ENCODE measurements around the gene INPP5F. TPM values are rescaled to one million over a fixed set of nuclear protein-coding genes. Genes with fewer than 3 reads are reported as not detected.
A peak's percentile ranks its signal among the peaks of the same experiment; 100 is the strongest.
"Not testable (repeated sequence)": the region's sequence is repeated elsewhere in the genome, so short reads cannot be mapped to it uniquely, and the experiment has no call there.

The INPP5F gene
- total RNA-seq, 1 experiment from 2014 or later = 18.5 TPM

DNA sequence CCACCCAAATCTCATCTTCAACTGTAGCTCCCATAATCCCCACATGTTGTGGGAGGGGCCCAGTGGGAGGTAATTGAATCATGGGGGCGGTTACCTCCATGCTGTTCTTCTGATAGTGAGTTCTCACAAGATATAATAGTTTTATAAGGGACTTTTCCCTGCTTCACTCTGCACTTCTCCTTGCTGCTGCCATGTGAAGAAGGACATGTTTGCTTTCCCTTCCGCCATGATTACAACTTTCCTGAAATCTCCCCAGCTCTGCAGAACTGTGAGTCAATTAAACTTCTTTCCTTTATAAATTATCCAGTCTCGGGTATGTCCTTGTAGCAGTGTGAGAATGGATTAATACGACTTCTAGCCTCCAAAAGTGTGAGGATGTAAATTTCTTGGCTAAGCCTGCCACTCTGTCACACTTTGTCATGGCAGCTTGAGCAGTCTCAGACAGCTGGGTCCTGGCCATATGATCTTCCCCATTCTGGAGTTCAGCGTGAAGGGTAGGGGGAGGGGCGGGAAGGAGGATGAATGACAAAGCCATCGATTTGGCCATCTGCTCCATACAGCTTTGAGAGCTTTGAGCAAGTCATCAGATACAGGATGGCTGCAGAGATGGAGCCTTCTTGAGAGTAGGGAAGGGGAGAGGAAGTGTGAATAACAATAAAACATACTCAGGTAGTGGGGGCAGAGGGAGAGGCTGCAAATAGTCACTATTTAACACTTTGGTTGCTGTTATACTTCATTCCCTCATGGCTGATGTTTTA, 19.1 kb upstream of the INPP5F start:
- DNase-seq (ENCODE audit: low read depth) = no peak

DNA sequence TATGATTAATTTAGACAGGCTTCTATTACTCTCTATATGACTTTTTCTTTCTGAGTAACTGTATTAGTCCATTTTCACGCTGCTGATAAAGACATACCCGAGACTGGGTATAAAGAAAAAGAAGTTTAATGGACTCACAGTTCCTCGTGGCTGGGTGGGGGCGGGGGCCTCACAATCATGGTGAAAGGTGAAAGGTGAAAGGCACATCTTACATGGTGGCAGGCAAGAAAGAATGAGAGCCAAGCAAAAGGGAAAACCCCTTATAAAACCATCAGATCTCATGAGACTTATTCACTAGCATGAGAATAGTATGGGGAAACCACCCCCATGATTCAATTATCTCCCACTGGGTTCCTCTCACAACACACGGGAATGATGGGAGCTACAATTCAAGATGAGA, 18.5 kb upstream of the INPP5F start:
- not testable (repeated sequence) for DNase-seq (ENCODE audit: low read depth)

GRCh38 chr10:119710935-119711334, 14.9 kb upstream of the INPP5F start:
- not testable (repeated sequence) for DNase-seq (ENCODE audit: low read depth)

- DNase-seq (ENCODE audit: low read depth) = no peak
Measured at GRCh38 chr10:119713744-119714483, 11.9 kb upstream of the INPP5F start.

DNA sequence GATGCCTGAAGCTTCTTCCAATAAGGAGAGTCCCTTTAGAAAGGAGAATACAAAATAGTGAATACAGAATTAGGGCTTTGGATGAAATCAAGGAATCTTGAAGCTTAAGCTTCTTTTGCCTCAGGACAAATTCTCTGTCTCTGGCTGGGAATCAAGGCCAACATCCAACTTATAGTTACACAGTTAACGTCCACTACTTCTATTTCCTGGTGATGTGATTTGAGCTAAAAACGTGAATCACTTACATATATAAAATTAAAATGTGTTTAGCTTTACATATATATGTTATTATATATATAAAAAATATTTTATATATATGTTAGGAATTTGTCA, 11.4 kb upstream of the INPP5F start:
- no peak for DNase-seq (ENCODE audit: low read depth)

GRCh38 chr10:119715628-119716505, 10.0 kb upstream of the INPP5F start:
- no peak for DNase-seq (ENCODE audit: low read depth)

GRCh38 chr10:119723161-119723560, 2.7 kb upstream of the INPP5F start:
- DNase-seq (ENCODE audit: low read depth) = no peak

DNA sequence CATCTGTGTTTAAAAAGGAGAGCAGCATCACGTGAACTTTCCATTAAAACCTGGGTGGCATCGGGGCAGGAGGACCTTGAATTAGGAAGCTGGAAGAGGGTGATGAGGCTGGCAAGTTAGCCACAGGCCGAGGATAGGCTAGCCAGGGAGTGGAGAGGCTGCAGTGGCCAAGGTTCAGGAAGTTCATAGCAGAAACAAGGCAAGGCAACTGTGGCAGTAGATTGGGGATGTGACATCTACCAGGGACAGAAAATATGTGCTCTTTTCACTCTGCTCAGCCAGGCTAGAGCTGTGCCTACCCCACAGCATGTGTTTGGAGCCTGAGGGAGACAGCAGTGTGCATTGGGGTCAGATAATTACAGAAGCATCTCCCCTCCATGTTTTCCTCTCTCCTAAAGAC, 2.2 kb upstream of the INPP5F start:
- no peak for DNase-seq (ENCODE audit: low read depth)

DNA sequence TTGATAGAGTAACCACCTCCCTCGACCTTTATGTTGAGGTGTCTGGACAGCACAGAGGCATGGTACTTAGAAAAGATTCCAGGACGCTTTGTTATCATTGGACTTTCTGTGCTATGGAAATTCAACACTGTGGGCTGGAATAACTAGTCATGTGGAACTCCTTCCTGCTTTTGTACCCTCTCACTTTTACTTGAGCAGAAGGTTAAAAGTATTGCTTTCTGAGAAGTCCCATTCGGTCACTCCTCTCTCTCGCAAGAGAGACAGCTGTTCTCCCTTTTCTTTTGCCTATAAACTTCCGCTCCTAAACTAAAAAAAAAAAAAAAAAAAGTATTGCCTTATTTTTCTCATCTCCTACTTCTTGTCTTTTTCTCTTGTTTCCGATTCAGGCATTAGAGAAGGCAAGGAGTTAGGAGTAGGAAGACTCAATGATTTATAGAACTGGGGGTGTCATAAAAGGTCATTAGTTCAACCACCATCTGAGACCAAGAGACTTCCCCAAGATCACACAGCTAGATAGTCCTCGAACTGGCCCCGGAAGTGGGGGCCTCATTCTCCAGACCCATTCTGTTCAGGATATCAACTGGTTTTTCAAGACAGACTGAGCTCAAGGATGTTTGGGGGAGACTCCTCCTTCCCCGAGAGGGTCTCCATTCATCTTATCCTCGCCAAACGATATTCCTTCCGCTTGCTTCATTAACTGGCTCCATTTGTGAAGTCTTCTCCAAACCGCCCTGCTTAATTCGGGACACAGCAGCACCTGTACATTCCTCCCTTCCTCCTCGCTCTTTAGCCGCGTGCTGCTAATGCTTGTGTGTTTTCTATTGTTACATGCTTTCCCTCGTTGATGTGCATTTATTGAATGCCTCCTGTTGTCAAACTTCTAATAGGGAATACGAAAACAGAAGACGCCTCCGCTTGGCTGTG, 995 bp upstream of the INPP5F start:
- DNase-seq (ENCODE audit: low read depth) = peak; percentile 75

GRCh38 chr10:119725517-119725827, 378 bp upstream of the INPP5F start:
- DNase-seq (ENCODE audit: low read depth) = no peak

DNA sequence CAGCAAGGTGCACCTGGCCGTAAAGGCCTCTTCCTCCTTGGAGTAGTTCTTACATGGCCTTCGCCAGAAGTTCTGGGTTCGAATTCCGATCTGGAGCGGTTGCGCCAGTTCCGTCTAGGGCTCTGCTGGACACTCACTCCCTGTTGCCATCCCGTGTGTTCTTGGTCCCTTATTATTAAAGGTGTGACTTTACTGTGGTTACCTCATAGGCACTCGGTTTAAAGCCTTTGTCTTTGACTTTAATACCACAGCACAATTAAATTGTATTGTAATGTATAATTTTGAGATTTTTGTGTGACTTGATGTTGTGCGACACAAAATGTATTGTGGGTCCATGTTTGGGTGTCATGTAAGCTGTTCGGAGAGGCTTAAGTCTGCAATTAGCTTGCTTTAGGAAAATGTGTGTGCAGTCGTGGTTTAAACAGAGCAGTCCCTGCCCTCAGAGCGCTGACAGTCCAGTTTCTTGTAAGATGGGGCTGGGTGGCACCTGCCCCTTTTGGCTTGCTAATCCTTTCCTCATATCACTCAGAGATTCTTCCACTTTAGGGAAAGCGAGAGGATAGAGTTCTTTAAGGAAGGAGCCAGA, 919 bp downstream of the INPP5F start:
- no peak for DNase-seq (ENCODE audit: low read depth)

- no peak for DNase-seq (ENCODE audit: low read depth)
Measured at GRCh38 chr10:119728172-119728800, 2.4 kb downstream of the INPP5F start.

GRCh38 chr10:119734396-119735332, 8.8 kb downstream of the INPP5F start:
- DNase-seq (ENCODE audit: low read depth) = peak; percentile 48

DNA sequence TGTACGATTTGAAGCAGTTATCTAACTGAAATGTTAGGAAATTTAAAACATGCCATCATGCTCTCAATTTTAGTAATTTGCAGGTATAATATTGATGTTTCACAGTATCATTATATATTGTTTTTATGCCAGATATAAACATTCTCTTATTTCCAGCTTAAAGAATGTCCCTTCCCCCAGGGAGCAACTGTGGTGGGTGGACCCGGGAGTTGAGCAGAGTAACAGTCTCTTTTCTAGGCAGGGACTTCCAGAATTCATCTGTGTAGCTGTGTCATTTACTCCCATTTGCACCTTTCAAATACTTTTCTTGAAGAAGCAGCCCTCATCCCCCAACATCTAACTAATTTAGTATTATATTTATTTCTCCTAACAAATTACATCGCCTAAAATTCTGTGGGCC, 9.6 kb downstream of the INPP5F start:
- no peak for DNase-seq (ENCODE audit: low read depth)

DNA sequence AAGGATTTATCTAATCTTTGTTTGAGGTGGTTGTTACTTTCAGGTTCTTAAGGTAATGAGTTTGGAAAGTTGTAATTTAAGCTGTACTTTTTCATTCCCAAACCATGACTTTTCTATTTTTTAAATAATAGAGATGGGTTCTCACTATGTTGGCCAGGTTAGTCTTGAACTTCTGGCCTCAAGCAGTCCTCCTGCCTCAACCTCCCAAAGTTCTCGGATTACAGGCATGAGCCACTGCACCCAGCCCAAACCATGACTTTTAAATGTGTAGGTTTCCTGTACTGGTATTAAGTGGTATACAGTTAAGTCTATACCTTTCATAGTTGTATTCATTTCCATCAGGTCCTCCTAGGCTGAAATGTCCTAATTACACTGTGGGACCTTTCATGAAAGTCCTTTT, 10.4 kb downstream of the INPP5F start:
- DNase-seq (ENCODE audit: low read depth) = no peak

DNA sequence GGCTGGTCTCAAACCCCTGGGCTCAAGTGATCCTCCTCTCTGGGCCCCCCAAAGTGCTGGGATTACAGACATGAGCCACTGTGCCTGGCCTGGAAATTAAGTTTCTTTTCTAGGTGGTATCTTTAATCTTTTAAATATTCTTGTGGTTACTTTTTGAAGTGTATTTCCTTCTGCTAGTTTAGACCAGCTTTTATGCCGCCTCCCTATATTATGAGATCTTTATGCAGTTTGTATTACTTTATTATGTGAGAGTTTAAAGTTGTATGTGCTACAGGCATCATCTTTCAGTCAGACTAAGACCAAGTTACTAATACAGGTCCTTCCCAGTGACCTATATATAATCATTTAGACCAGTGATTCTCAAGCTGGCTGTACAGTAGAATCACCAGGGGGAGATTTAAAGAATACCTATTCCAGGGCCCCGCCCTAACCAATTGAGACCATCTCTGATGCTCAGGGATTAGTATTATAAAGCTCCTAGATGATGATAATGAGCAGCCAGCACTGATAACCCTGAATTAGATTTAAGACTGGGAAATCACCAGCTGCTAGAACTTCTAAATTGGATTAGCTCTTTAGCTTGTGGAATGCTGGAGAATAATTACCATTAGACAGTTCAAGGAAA, 11.3 kb downstream of the INPP5F start:
- DNase-seq (ENCODE audit: low read depth) = no peak

DNA sequence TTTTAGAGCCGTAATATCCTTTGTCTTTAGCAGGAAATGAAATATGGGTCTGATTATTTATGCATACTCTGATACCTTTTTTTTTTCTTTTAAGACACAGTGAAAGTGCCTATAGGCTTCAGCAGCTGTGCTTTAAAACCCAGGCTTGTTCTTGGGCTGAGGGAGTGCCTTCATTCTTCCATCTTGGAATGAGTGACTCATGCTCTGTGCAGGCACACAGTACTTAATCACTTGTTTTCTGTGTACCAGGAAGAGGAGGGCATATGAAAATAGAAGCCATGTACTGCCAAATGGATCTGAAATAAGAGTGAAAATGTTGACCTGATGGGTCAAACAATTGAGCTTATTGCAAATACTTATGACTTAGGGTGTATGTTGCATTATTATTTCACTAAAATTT, 12.0 kb downstream of the INPP5F start:
- DNase-seq (ENCODE audit: low read depth) = peak; percentile 92

GRCh38 chr10:119738962-119739361, 13.1 kb downstream of the INPP5F start:
- no peak for DNase-seq (ENCODE audit: low read depth)

DNA sequence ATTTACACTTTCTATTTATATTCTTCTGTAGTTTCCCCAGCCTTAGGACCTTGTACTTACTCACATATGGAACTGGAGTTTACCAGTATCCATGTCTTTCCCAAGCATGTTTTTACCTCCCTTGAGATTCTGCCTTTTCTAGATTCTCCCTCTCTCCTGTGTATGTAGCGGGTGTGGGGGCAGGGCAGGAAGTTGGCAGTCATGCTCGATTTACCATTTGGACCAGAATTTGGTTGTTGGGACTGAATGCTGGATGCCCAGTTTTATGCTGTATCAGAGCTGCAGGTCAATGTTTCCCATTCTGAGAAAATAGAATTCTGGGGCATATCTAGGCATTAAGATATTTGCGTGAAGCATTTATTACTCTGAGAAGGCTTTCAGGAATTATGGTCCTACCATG, 14.2 kb downstream of the INPP5F start:
- DNase-seq (ENCODE audit: low read depth) = no peak

Measured in LHCN-M2 (cell line).